Activated naive CD4-positive, alpha-beta T cell treated with anti-CD3 and anti-CD28 coated beads, Interleukin-2, amount 10 ng/mL, durations not matched to agents 7 days and 5 days (primary cell): ENCODE results near the gene GIGYF2.
"Not testable (repeated sequence)": the region's sequence is repeated elsewhere in the genome, so short reads cannot be mapped to it uniquely, and the experiment has no call there.

Source experiments
- CTCF ChIA-PET: fragments of 350-600 bp; sonication (Branson Sonifier 250); formaldehyde crosslinking; loops from one replicate; lab custom pipeline; 2021; ENCODE audit warnings: antibody characterized with exemption; lab: Charles Lee
- DNase-seq: peaks from one replicate; pipeline ENCODE4 v3.0.0-alpha.2; 2020
- H3K27ac Mint-ChIP-seq: one replicate; pipeline ENCODE4 v1.8.0; 2021; ENCODE audit warnings: mild to moderate bottlenecking, moderate library complexity, mixed read lengths
- H3K27me3 Mint-ChIP-seq: one replicate; pipeline ENCODE4 v1.8.0; 2021; ENCODE audit warnings: mild to moderate bottlenecking, mixed read lengths
- H3K36me3 Mint-ChIP-seq: one replicate; pipeline ENCODE4 v1.8.0; 2021; ENCODE audit warnings: mixed read lengths
- H3K4me1 Mint-ChIP-seq: one replicate; pipeline ENCODE4 v1.8.0; 2021; ENCODE audit warnings: mixed read lengths
- H3K4me3 Mint-ChIP-seq: one replicate; pipeline ENCODE4 v1.8.0; 2021; ENCODE audit warnings: mild to moderate bottlenecking, moderate library complexity, mixed read lengths
- H3K9me3 Mint-ChIP-seq: one replicate; pipeline ENCODE4 v1.8.0; 2021; ENCODE audit warnings: mixed read lengths

GIGYF2 gene

DNA sequence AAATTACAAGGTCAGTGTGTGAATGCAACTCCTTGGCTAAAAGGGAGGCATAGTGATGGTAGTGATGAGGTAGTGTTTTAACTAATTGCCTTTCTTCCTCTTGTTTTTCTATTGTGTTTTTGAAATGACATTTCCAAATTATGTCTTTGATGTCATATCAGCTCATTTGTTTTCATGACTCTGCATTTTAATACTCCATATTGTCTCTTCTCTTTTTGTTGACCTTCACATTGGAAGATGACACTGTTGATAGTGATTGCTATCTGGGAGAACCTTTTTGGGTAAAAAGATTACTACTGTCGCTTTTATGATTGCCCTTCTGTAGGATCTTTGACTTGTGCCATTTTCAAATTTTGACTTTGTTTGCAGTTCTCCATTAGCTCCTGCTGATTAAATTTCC, 3.0 kb downstream of the GIGYF2 start:
- H3K27ac Mint-ChIP-seq = no peak overlapping the region
- no peak for DNase-seq
- H3K4me1 Mint-ChIP-seq = peaks cover 41% of the 10 kb centered on the region
- H3K36me3 Mint-ChIP-seq = peaks cover 46% of the 10 kb centered on the region
- H3K4me3 Mint-ChIP-seq = peak overlapping the region; percentile 89
- CTCF ChIA-PET = no interaction called here
- no peaks in the 10 kb centered on the region for H3K9me3 Mint-ChIP-seq
- peaks cover 7% of the 10 kb centered on the region for H3K27me3 Mint-ChIP-seq

DNA sequence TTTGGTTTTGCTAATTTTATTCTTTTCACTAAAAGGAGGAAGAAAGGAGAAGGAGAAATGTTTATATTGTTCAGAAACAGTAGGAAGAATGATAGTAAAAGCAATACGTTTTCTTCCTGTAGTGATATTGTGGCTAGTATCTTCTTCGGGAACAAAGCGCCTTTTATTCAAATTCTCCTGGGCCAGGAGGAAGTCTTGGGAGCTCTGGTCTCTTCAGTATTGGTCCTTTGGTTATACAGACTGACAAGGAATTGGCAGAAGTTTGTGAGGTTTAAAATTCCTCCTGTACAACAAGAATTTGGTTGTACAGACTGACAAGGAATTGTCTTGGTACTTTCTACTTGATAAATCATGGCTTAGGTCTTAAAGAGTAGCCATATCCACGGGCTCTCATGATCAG, 9.9 kb downstream of the GIGYF2 start:
- CTCF ChIA-PET = no interaction called here
- H3K4me3 Mint-ChIP-seq = no peak overlapping the region
- H3K27me3 Mint-ChIP-seq = no peaks in the 10 kb centered on the region
- no peak for DNase-seq
- H3K4me1 Mint-ChIP-seq = peaks cover 3% of the 10 kb centered on the region
- H3K36me3 Mint-ChIP-seq = peaks cover 37% of the 10 kb centered on the region
- H3K27ac Mint-ChIP-seq = no peak overlapping the region
- H3K9me3 Mint-ChIP-seq = no peaks in the 10 kb centered on the region

DNA sequence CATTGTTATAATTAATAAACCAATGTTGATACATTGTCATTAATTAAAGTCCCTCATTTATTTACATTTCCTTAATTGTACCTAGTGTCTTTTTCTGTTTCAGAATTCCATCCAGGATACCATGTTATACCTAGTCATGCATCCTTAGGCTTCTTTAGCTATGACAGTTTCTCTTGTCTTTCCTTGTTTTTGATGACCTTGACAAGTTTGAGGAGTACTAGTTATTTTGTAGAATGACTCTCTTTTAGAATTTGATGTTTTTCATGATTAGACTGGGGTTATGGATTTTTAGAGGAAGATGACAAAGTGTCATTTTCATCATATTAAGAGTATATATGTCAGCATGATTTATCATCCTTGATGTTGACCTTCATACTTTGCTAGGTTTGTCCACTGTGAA, 16.4 kb downstream of the GIGYF2 start:
- H3K27me3 Mint-ChIP-seq = no peaks in the 10 kb centered on the region
- H3K9me3 Mint-ChIP-seq = no peaks in the 10 kb centered on the region
- no peak overlapping the region for H3K4me3 Mint-ChIP-seq
- CTCF ChIA-PET = interaction anchor here (0.7 kb wide), 1 partner anchor 594 kb away, joined by 3 read pairs; no protein-coding TSS in a partner anchor
- peaks cover 40% of the 10 kb centered on the region for H3K36me3 Mint-ChIP-seq
- no peak overlapping the region for H3K27ac Mint-ChIP-seq
- H3K4me1 Mint-ChIP-seq = peaks cover 2% of the 10 kb centered on the region
- no peak for DNase-seq

DNA sequence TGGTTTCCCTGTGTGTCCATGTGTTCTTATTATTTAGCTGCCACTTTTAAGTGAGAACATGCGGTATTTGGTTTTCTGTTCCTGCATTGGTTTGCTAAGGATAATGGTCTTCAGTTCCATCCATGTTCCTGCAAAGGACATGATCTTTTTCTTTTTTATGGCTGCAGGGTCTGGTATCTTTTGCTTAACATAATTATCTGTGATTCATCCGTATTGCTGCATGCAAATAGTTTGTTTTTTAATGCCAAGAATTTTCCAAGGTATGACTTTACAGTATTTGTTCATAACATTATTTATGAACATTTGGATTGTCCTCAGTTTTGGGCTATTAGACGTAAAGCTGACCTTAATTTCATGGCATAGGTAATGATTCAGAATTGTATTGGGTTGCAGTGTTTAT, 17.8 kb downstream of the GIGYF2 start:
- H3K4me3 Mint-ChIP-seq = no peak overlapping the region
- no peak for DNase-seq
- peaks cover 52% of the 10 kb centered on the region for H3K36me3 Mint-ChIP-seq
- CTCF ChIA-PET = no interaction called here
- peaks cover 4% of the 10 kb centered on the region for H3K4me1 Mint-ChIP-seq
- H3K27ac Mint-ChIP-seq = no peak overlapping the region
- H3K9me3 Mint-ChIP-seq = peaks cover 2% of the 10 kb centered on the region
- H3K27me3 Mint-ChIP-seq = no peaks in the 10 kb centered on the region

DNA sequence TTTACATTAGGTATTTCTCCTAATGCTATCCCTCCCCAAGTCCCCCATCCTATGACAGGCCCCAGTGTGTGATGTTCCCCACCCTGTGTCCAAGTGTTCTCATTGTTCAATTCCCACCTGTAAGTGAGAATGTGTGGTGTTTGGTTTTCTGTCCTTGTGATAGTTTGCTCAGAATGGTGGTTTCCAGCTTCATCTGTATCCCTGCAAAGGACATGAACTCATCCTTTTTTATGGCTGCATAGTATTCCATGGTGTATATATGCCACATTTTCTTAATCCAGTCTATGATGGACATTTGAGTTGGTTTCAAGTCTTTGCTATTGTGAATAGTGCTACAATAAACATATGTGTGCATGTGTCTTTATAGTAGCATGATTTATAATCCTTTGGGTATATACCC, 22.9 kb downstream of the GIGYF2 start:
- CTCF ChIA-PET, H3K4me3 Mint-ChIP-seq, H3K9me3 Mint-ChIP-seq, H3K27me3 Mint-ChIP-seq, H3K27ac Mint-ChIP-seq, DNase-seq: not testable (repeated sequence)
- peaks cover 26% of the 10 kb centered on the region for H3K4me1 Mint-ChIP-seq
- peaks cover 55% of the 10 kb centered on the region for H3K36me3 Mint-ChIP-seq

DNA sequence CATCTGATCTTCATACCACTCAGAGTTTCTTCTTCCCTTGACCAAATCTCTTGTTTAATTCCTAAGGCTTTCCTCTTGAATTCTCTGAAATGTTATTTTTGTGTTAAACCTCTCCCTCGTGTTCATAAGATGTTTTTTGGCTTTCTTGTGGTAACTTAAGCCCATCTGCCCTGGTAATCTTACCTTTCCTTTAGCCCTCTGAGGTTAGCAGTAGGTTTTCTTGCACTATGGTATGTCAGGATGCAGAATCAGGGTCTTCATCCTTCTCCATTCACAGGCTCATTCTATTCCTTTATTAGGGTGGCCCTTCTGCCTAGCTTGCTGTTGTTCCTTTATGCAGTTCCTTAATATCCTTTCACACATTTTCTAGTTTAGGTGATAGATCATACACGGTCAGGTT, 24.1 kb downstream of the GIGYF2 start:
- Mint-ChIP-seq H3K27ac (no peak overlapping the region), H3K4me3 (no peak overlapping the region), H3K36me3 (peaks cover 59% of the 10 kb centered on the region), H3K4me1 (peaks cover 26% of the 10 kb centered on the region), H3K9me3 (peaks cover 3% of the 10 kb centered on the region), H3K27me3 (no peaks in the 10 kb centered on the region)
- no peak for DNase-seq
- CTCF ChIA-PET = no interaction called here

DNA sequence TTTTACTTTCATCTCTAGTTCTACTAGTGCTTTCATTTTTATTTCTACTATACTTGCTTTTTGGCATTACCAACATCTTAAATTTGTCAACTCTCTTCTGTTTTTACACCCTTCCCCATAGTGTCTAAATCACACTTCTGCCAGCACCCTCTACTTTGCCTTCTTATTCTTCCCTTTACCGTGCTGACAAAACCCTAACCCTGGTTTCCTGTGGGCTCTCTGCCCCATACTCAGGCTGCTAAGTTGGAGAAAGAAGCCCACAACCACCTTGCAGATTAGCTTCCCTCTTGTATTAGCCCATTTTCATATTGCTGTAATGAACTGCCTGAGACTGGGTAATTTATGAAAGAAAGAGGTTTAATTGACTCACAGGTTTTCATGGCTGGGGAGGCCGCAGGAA, 24.8 kb downstream of the GIGYF2 start:
- H3K27ac Mint-ChIP-seq = peak overlapping the region; percentile 40
- no peak for DNase-seq
- H3K36me3 Mint-ChIP-seq = peaks cover 57% of the 10 kb centered on the region
- H3K4me3 Mint-ChIP-seq = no peak overlapping the region
- peaks cover 26% of the 10 kb centered on the region for H3K4me1 Mint-ChIP-seq
- CTCF ChIA-PET = no interaction called here
- no peaks in the 10 kb centered on the region for H3K27me3 Mint-ChIP-seq
- peaks cover 3% of the 10 kb centered on the region for H3K9me3 Mint-ChIP-seq

DNA sequence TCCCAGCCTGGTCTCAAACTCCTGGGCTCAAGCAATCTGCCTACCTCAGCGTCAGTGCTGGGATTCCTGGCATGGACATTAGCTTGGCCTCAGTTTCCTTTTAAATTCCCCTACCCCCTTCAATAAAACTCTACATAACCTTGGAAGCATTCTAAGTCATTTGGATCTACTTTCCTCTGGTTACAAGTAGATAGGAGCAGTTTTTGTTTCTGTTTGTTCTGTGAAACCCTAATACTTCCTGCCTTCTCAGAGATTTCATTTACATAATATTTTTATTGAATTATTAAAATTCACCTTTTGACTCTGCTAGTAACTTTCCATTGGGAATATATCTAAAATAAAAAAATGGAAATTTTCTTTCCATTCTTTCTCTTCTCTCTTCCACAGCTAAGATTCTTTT, 25.9 kb downstream of the GIGYF2 start:
- peaks cover 30% of the 10 kb centered on the region for H3K4me1 Mint-ChIP-seq
- peak overlapping the region; percentile 31 for H3K27ac Mint-ChIP-seq
- peaks cover 3% of the 10 kb centered on the region for H3K9me3 Mint-ChIP-seq
- CTCF ChIA-PET = no interaction called here
- no peak overlapping the region for H3K4me3 Mint-ChIP-seq
- H3K27me3 Mint-ChIP-seq = no peaks in the 10 kb centered on the region
- DNase-seq = no peak
- H3K36me3 Mint-ChIP-seq = peaks cover 57% of the 10 kb centered on the region

DNA sequence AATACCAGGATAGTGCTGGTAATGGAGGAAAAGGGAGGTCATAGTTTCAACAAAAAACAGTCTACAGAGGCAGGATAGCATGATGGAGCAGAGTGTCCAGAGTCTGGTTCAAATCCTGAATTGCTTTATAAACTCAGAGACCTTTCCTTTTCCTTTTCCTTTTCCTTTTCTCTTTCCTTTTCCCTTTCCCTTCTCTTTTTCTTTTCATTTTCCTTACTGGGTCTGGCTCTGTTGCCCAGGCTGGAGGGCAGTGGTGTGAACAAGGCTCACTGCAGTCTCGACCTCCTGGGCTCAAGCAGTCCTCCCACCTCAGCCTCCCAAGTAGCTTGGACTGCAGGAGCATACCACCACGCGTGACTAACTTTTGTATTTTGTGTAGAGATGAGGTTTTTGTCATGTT, 31.7 kb downstream of the GIGYF2 start:
- H3K4me1 Mint-ChIP-seq = peaks cover 8% of the 10 kb centered on the region
- peak overlapping the region; percentile 11 for H3K27ac Mint-ChIP-seq
- DNase-seq = no peak

DNA sequence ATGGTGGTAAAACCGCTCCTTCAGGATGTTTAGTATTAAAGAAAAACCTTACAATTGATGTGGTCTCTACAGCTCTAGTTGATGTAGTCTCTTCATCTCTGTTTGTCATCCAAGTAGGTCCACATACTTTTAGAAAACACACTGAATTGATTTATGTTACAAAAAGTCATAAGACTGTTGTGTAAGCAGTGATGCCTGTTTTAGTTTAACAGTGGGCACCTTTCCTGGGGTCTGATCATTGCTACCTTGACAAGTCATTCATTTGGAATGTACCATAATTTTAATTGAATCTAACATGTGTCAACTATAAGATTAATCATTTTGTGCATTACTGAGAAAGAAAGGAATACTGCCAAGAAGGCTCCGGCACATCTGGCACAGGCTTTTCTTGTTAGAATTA, 34.3 kb downstream of the GIGYF2 start:
- H3K36me3 Mint-ChIP-seq = peaks cover 38% of the 10 kb centered on the region
- H3K27ac Mint-ChIP-seq = peak overlapping the region; percentile 15
- no peaks in the 10 kb centered on the region for H3K27me3 Mint-ChIP-seq

More for the DNA sequence above, 31.7 kb downstream of the GIGYF2 start:
- Mint-ChIP-seq H3K4me3 (no peak overlapping the region), H3K27me3 (no peaks in the 10 kb centered on the region), H3K9me3 (no peaks in the 10 kb centered on the region), H3K36me3 (peaks cover 44% of the 10 kb centered on the region)
- CTCF ChIA-PET = no interaction called here

DNA sequence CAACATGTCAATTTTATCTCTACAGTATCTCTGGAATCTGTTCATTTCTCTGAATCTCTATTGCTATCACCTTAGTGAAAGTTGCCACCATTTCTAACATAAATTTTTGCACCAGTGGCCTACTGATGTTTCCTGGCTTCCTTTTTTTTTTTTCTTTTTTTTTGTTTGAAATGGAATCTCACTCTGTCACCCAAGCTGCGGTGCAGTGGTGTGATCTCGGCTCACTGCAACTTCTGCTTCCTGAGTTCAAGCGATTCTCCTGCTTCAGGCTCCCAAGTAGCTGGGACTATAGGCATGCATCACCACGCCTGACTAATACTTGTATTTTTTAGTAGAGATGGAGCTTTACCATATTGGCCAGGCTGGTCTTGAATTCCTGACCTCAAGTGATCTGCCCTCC, 44.2 kb downstream of the GIGYF2 start:
- no peak overlapping the region for H3K4me3 Mint-ChIP-seq
- peaks cover 25% of the 10 kb centered on the region for H3K4me1 Mint-ChIP-seq
- no peaks in the 10 kb centered on the region for H3K9me3 Mint-ChIP-seq
- H3K27ac Mint-ChIP-seq = no peak overlapping the region
- CTCF ChIA-PET = no interaction called here
- no peak for DNase-seq
- peaks cover 25% of the 10 kb centered on the region for H3K36me3 Mint-ChIP-seq
- H3K27me3 Mint-ChIP-seq = no peaks in the 10 kb centered on the region

More for the DNA sequence above, 34.3 kb downstream of the GIGYF2 start:
- H3K4me1 Mint-ChIP-seq = peaks cover 8% of the 10 kb centered on the region
- no peaks in the 10 kb centered on the region for H3K9me3 Mint-ChIP-seq
- no peak overlapping the region for H3K4me3 Mint-ChIP-seq
- CTCF ChIA-PET = no interaction called here
- no peak for DNase-seq

DNA sequence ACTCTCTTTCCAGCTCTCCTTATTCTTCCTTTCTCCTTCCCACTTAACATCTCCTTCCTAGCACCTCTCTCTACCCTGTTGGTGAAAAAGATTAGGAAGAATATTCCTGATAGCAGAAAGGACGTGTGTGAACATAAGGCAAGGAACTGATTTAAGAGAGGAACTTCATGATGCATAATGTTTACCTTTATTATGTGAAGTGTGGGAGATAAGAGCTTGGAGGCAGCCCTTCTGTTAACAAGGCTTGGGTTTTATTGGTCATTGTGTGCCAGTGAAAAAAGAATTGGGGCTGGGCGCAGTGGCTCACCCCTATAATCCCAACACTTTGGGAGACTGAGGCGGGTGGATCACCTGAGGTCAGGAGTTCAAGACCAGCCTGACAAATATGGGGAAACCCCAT, 44.8 kb downstream of the GIGYF2 start:
- DNase-seq = no peak
- peaks cover 23% of the 10 kb centered on the region for H3K36me3 Mint-ChIP-seq
- CTCF ChIA-PET = no interaction called here
- H3K9me3 Mint-ChIP-seq = no peaks in the 10 kb centered on the region
- peaks cover 25% of the 10 kb centered on the region for H3K4me1 Mint-ChIP-seq
- H3K4me3 Mint-ChIP-seq = no peak overlapping the region
- no peak overlapping the region for H3K27ac Mint-ChIP-seq
- H3K27me3 Mint-ChIP-seq = no peaks in the 10 kb centered on the region

DNA sequence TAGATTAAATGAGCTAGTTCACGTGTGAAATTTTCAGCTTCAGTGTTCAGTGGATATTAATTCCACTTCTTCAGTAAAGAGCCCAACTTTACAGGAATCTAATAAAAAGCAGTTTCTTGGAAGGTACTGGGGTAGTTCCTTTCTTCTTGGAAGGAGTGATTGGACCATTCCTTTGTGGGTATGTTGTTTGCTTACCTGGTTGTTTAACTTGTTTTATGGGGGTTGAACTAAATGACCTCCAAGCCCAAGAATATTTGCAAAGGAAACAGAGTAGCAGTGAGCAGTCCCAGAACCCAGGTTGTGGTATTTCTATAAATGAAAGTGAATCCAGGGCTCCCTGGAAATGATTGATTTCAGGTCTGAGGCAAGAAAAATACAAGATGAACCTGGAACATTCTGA, 47.8 kb downstream of the GIGYF2 start:
- H3K27me3 Mint-ChIP-seq = no peaks in the 10 kb centered on the region
- no peak overlapping the region for H3K4me3 Mint-ChIP-seq
- CTCF ChIA-PET = no interaction called here
- no peak for DNase-seq
- H3K4me1 Mint-ChIP-seq = peaks cover 32% of the 10 kb centered on the region
- H3K27ac Mint-ChIP-seq = peak overlapping the region; percentile 42
- no peaks in the 10 kb centered on the region for H3K9me3 Mint-ChIP-seq
- peaks cover 30% of the 10 kb centered on the region for H3K36me3 Mint-ChIP-seq

DNA sequence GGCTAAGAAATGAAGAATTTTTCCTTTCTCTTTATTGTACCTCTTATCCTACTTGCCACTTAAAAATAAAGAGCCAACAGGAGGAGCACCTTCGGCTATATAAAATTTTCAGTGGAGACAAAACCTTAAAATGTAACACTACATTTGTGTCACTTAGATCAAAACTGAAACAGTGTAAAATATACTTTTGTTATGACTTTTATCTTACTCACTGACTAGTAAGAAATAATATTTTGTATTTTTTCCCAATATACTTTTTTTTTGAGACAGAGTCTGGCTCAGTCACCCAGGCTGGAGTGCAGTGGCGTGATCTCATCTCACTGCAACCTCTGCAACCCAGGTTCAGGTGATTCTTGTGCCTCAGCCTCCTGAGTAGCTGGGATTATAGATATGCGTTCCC, 50.9 kb downstream of the GIGYF2 start:
- peaks cover 30% of the 10 kb centered on the region for H3K4me1 Mint-ChIP-seq
- no peak overlapping the region for H3K4me3 Mint-ChIP-seq
- no peaks in the 10 kb centered on the region for H3K27me3 Mint-ChIP-seq
- H3K9me3 Mint-ChIP-seq = no peaks in the 10 kb centered on the region
- DNase-seq = no peak
- CTCF ChIA-PET = no interaction called here
- H3K27ac Mint-ChIP-seq = no peak overlapping the region
- peaks cover 32% of the 10 kb centered on the region for H3K36me3 Mint-ChIP-seq

DNA sequence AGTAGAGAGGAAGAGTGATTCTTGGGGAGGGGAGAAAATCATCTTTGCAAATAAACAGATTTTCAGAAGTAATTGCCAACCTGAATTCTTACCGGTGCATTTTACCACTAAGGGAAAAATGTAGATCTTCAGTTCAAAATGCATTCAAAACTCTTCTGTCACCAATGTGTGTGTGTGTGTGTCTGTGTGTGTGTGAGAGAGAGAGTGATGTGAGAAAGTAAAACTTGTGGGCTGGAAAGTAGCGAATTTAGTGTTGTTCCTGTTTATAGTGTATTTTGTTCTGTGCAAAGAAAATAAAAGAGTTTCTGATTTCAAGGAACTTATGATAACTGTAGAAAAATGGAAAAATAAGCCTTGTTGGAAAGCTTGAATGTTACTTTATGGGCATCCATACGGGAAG, 52.2 kb downstream of the GIGYF2 start:
- CTCF ChIA-PET = no interaction called here
- no peak overlapping the region for H3K4me3 Mint-ChIP-seq
- peaks cover 35% of the 10 kb centered on the region for H3K36me3 Mint-ChIP-seq
- H3K4me1 Mint-ChIP-seq = peaks cover 21% of the 10 kb centered on the region
- H3K27me3 Mint-ChIP-seq = no peaks in the 10 kb centered on the region
- no peaks in the 10 kb centered on the region for H3K9me3 Mint-ChIP-seq
- peak overlapping the region; percentile 45 for H3K27ac Mint-ChIP-seq
- no peak for DNase-seq

DNA sequence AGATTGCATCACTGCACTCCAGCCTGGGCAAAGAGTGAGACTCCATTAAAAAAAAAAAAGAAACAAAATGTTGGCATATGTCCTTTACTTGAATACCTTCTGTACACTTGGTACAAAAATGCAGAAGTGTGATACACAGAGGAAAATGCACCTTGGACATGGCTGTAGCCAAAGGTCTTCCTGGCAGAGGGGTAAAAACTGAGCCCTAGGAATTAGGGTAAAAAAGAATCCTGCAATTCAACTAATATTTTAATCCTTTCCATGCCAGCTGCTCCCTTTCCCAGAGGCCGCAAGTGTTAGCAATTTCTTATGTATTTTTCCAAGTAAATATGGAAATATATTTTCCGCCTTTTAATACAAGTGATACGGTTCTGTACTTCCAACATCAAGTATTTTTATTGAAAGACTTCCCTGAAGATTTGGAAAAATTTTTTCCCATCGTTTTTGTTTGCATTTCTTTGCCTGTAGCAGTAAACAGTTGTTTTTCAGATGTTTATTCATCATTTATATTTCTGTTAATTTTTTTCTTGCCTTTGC, 53.1 kb downstream of the GIGYF2 start:
- Mint-ChIP-seq H3K4me1 (peaks cover 12% of the 10 kb centered on the region), H3K9me3 (no peaks in the 10 kb centered on the region), H3K27me3 (no peaks in the 10 kb centered on the region), H3K4me3 (no peak overlapping the region), H3K36me3 (peaks cover 34% of the 10 kb centered on the region), H3K27ac (no peak overlapping the region)
- CTCF ChIA-PET = no interaction called here
- no peak for DNase-seq
